Measurements from ENCODE around the gene CCL17.
"Not testable (repeated sequence)": the region's sequence is repeated elsewhere in the genome, so short reads cannot be mapped to it uniquely, and the experiment has no call there.

Gene CCL17

DNA sequence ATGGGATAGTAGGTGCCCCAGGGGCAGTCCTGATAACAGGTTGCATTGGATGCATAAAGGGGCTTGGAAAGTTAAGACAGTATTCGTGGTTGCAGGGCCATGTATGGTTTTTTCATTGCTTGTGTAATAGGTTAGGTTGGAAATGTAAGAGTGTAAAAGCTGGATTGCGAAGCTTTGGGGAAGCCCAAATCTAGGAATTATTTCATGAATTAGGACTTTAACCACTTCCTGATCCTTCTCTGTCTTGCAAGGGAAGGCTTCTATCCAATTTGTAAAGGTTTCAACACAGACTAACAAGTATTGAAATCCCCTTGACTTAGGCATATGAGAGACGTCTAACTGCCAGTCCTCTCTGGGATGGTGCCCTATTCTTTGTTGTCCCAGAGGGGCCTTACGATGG lies 7.8 kb upstream of the CCL17 start:
- no peak for DNase-seq (ENCODE audit: low spot score)

DNA sequence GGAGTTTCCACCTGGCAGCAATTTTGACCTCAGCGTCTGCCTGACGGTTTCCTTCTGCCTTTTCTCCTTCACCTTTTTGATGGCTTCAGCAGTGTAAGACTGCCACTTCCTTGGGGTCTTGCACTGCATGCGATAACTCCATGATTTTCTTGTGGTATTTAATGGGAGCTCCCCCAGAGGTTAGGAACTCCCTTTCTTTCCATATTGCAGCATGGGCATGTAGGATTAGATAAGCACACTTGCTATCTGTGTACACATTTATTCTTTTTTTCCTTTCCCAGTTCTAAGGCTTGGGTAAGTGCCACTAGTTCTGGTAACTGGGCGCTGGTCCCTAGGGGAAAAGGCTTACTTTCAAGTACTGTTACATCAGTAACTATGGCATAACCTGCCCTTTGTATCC lies 7.1 kb upstream of the CCL17 start:
- DNase-seq (ENCODE audit: low spot score) = not testable (repeated sequence)

DNA sequence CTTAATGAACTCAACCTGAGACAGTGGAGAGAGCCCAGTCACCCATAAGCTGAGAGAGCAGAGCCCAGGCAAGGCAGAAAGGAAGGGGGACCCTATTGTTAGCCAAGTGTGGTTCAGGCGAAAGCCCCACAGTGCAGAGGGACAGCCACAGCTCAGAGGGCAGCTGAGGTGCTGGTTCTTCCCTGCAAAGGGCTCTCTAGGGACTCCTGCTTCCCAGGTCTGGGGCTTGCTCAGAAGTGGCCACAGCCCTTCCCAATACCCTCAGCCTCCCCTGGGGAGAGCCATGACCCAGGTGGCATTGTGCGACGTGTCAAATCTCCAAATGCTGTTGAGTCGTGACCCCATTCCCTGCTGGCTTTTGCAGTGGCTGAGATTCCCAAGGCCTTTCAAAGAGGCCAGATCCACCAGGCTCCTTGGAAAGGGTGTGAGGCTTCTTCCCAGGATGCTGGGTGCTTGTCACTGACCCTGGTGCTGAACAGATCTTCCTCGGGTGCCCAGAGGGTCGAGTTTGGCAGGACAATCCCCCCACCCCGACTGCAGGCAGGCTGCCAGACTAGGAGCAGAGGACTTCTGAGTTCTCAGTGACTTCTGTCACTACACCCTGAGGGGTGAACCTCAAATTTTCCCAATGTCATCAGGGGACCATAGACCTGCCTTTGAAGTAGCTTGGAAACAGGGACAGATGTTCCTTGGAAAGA lies 2.5 kb upstream of the CCL17 start:
- no peak for DNase-seq (ENCODE audit: low spot score)

DNA sequence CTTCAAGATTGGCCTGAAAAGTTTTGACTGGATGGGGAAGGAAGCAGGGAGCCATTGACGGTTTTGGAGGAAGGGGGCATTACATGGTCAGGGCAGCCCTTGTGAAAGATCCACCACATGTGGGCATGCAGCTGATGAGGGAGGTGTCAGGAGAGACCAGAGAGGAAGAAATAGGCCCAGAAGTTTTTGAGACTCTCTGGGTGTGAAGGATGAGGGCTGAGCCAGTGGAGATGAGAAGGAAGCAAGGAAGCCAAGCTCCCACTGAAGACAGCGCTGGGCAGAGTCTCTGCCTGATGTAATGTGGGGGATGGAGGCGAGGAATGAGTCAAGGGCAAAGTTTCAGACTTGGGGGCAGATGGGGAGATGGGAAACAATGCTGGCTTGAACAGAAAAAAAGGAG lies 530 bp downstream of the CCL17 start:
- no peak for DNase-seq (ENCODE audit: low spot score)

DNA sequence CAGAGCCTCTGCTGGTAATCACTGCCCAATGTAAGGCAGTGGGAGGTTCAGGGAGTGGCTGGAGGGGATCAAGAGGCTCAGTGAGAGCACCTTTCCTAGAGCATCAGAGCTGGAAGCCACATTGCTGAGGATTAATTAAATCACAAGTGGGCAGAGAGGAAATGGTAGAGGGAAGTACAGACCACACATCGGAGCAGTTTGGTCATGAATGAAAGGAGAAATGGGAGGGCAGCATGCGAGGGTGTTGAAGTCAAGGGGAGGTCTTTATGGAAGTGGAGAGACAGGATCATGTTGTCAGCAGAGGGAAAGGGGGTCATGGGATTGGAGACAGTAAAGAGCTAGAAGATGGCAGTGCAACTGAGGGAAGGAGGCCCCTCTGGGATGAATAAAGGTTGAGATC lies 2.3 kb downstream of the CCL17 start:
- DNase-seq (ENCODE audit: low spot score) = no peak

DNA sequence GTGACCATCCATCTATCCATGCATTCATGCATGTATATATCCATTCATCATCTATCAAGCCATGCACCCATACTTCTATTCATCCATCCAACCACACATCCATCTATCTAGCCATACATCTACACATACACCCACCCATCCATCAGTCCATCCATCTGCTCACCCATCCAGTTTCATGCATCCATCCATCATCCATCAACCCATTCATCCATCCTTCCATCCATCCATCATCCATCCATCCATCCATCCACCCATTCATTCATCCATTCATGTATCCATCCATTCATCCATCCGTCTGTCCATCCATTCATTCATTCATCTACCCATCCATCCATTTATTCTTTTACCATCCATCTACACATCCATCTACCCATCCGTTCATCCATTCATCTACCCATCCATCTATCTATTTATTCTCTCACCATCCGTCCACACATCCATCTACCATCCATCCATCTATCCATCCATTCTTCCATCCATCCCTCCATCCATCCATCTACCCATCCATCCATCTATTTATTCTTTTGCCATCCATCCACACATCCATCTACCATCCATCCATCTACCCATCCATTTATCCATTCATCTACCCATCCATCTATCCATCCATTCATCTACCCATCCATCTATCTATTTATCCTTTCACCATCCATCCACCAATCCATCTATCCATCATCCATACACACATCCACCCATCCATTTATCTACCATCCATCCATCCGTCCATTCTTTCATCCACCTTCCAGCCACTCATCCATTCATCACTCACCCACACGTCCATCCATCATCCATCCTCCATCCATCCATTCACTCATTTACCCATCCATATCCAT lies 3.2 kb downstream of the CCL17 start:
- no peak for DNase-seq (ENCODE audit: low spot score)

DNA sequence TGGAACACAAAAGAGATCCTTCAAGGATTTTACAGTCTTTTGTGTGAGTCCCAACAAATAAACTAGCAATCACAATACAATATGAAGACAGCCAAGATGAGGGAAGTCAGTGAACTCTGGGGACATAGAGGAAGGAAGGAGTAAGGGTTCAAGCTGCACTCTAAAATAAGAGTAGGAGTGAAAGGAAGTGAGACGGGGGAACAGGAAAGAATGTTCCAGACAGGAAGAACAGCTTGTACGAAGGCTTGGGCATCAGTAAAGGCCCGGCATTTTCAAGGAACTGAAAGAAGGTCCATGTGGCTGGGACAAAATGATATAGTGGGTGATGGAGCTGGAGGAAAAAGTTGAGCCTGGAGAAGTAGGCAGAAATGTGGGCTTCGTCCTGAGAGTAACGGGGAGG lies 4.5 kb downstream of the CCL17 start:
- no peak for DNase-seq (ENCODE audit: low spot score)

DNA sequence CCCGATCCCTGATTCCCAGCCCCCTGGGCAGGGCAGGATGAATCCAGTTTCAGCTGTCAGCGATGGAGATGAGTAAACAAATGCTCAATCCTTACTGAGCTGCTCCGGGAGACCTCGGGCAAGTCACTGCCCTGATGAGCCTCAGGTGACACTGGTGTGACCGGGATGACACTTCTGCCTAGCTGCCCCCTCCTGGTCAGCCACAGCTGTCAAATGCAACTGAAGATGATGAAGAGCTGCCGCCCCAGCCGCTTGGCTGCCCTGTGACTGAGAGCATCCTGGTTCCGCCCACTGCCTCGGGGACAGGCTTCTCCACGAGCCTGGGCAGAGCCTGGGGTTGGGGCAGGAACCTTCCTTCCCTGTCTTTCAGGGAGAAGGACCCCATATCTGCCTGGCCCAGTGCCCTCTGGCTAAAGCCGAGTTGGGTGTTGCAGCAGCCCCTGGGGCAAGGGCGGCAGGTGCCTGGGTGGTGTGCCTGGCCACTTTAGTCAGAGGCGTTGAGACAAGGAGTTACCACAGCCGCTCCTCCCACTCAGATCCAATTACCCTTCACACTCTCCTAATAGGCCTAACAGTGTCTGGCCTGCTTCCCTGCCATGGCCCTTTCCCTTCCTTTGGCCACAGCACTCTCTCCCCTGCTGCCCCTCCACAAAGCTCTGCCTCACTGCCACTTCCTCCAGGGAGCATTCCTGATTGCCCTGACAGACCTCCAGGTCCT lies 5.5 kb downstream of the CCL17 start:
- DNase-seq (ENCODE audit: low spot score) = no peak

DNA sequence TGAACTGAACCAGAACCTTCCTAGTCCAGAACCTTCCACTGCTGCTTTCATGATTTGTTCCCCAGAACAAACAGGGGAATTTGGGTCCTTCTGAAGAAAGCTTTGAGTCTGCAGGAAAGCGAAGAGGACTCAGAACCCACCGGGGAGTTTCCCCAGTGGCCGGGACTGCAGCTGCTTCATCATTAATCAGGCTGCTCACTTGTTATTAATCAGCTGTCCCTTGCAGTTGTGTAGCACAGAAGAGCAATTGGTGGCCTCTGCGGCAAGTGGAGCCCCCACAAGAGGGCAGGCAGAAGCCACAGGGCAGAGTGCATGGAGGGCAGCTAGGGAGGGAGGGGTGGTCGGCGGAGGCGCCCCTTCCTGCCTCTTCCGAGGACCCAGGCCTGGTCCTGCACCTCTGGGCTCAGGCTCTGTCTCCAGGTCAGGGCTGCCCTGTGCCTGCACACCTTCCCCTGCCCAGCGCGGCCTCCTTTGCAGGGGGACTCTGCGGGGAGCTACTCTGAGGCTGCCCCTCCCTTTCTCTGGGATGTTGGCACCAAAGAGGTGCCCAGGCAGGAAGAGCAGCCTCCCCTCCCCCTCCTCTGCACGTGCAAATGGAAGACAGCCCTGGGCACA lies 6.9 kb downstream of the CCL17 start:
- no peak for DNase-seq (ENCODE audit: low spot score)

DNA sequence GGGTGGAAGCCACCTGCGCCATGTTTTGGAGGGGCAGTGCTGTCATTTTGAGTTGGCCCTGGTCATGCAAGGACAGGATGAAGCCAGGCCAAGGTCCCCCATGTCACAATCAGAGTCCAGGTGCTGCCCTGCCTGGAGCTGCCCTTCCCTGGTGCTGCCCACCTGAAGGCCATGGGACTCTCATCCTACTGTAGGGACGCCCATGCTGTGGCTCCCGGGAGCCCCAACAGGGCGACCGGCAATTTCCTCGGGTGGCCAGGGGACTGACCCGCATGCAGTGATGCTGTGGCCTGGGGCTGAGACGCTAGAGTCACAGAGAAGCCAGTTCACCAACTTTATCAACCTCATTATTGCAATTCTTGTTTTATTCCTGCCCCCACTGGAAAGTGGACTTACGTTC lies 8.0 kb downstream of the CCL17 start:
- DNase-seq (ENCODE audit: low spot score) = no peak

DNA sequence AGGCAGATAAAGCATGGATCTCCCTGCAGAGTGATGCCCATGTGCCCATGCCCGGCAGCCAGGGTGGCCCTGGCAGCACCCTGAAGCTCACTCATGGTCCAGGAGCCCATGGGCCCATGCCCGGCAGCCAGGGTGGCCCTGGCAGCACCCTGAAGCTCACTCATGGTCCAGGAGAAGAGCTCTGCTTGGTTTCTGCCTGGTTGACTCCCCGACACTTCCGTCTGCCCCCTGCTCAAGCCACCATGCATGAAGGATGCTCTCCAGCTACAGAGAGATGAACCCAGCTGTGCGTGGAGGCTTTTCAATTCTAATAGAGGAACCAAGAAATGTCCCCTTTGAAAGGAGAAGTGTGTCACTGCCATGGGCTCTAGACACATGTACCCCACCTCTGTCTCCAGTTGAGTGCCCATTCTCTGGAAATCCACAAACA lies 8.7 kb downstream of the CCL17 start:
- no peak for DNase-seq (ENCODE audit: low spot score)

DNA sequence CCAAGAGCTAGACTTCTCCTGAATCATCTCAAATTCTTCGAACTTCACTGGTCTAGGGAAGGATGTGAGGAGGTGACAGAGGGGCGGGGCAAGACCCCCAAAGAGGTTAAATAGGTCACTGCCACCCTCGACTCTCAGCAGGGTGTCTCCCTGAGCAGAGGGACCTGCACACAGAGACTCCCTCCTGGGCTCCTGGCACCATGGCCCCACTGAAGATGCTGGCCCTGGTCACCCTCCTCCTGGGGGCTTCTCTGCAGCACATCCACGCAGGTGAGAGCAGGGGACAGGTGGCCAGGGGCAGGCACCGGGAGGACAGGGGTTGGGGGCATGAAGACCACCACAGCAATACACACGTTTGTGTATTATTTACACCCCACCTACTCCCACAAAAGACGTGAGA lies 9.2 kb downstream of the CCL17 start:
- no peak for DNase-seq (ENCODE audit: low spot score)

DNA sequence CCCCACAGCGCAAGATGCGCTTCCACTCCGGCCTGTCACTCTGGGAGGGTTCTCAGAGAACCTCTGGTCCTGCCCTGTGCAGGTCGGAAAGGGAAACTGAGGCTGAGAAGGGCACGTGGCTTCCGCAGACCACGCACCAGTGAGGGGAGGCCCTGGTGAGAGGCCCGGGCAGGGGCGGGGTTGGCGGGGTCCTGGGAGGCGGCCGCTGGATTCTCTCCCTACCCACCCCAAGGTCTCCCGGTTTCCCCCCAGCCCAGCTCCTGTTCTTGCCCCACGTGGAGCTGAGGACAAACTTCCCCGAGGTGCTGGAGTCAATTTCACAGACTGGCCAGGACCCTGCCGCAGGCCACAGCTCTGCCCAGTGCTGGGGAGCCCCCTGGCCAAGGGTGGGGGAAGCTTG lies 11.5 kb downstream of the CCL17 start:
- DNase-seq (ENCODE audit: low spot score) = no peak

DNA sequence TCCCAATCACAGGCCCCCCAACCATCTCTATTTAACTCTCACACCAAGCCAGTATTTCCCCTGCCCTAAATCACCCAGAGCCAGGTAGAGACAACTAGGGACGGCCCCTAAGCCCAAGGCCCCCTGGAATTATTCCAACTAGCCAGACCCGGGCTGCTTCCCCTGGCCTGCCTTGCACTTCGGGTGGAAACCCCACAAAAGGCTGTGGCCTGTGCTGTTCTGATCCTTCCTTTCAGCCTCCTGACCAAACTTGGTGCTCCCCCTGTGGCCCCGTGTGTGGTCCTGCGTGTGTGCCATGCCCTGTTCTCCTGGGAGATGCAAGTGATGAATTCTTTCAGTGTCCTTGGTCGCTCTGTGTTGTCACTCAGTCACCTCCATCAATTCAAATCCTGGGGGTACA lies 14.9 kb downstream of the CCL17 start:
- no peak for DNase-seq (ENCODE audit: low spot score)

DNA sequence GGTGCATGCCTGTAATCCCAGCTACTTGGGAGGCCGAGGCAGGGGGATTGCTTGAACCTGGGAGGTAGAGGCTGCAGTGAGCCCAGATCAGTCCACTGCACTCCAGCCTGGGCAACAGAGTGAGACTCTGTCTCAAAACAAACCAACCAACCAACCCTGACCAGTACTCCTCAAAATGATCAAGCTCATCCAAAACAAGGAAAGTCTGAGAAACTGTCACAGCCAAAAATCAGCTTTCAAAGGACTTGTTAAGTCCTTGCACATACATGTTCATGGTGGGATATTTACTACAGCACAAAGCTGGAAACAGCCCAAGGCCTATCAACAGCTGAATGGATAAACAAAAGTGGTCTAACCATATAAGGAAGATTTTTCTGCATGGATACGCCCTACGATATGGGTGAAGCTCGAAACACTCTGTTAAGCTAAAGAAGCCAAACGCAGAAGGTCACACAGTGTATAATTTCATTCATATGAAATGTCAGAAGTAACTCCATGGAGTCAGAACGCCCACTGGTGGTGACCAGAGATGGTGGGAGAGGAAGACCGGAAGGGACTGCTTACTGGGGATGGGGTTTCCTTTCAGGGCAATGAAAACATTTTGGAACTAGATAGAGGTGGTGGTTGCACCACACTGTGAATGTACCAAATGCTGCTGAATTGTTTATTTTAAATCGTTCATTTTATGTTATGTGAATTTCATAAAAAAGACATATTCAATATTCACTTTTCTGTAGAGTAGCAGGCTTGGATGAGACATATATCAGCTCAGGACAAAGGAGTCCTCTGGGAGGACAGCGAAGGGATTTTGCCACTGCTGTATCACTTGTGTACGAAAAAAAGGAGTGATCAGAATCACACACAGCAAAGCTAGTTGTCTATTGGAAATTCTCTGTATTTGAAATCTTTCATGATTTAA lies 17.7 kb downstream of the CCL17 start:
- DNase-seq (ENCODE audit: low spot score) = no peak

DNA sequence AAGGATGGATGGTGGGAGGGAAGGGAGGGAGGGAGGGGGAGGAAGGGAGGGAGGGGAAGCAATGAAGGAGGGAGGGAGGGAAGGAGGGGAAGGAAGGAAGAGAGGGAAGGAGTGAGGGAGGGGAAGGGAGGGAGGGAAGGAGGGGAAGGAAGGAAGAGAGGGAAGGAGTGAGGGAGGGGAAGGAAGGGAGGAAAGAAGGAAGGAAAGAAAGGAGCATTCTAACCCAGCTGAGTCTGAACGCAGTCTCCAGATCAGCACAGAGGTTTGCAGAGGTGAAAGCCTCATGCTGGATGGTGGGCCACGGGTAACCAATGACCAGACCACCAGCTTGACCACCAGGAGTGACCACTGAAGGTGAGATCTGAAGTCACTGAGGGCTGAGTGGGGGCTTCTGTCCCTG lies 18.6 kb downstream of the CCL17 start:
- no peak for DNase-seq (ENCODE audit: low spot score)

DNA sequence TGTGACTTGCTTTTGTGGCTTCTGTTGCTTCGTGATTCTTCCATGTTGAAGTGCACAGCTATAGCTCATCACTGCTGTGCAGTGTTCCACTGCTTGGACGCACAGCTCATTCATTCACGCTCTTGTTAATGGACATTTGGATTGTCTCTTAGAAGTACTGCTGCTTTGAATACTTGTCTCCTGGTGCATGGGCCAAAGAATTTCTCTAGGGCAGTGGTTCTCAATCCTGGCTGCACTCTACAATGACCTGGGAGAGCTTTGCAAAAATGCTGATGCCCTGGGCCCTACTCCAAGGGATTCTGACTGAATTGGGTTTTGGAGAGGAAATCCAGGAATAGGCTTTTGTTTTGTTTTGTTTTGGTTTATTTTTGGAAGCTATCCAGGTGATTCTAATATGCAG lies 20.0 kb downstream of the CCL17 start:
- DNase-seq (ENCODE audit: low spot score) = no peak

DNA sequence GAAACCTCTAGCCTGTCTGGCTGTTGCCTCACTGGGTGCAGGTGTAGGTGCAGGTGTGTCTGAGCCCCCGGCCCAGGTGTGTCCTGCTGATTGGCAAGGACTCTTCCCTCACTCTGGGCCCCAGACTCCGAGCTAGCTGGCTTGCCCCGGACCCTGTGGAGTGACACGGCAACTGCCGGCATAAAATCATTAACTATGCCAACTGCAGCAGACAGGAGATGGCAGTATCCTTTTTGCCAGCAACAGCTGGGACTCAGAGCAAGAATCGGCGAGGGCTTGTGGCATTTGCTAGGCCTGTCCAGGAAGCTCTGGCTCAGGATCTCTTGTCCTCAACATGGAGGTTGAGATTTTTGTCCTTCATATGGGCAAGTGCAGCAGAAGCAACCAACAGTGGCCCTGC lies 21.8 kb downstream of the CCL17 start:
- DNase-seq (ENCODE audit: low spot score) = no peak

DNA sequence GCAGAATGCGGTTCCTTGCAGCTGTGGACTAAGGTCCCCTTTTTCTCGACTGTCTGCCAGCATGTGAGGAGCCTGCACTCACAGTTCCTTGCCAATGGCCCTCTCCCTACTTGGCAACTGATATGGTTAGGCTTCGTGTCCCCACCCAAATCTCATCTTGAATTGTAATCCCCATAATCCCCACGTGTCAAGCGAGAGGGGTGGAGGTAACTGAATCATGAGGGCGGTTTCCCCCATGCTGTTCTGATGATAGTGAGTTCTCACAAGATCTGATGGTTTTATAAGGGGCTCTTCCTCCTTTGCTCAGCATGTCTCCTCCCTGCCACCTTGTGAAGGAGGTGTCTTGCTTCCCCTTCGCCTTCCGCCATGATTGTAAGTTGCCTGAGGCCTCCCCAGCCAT lies 22.7 kb downstream of the CCL17 start:
- no peak for DNase-seq (ENCODE audit: low spot score)

DNA sequence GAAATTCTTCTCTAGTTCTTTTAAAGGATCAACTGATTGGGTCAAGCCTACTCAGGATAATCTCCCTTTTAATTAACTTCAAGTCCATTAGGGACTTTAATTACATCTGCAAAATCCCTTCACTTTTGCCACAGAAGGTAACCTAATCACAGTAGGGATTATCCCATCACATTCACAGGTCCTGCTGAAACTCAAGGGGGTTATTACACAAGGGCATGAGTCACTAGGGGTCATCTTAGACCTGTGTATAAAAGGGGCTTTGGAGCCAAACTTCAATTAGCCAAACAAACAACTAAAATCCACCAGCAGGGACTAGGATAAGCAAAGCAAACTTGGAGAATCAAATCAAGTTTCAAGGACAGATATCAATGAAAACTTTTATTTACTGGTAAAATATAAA lies 23.3 kb downstream of the CCL17 start:
- DNase-seq (ENCODE audit: low spot score) = no peak

DNA sequence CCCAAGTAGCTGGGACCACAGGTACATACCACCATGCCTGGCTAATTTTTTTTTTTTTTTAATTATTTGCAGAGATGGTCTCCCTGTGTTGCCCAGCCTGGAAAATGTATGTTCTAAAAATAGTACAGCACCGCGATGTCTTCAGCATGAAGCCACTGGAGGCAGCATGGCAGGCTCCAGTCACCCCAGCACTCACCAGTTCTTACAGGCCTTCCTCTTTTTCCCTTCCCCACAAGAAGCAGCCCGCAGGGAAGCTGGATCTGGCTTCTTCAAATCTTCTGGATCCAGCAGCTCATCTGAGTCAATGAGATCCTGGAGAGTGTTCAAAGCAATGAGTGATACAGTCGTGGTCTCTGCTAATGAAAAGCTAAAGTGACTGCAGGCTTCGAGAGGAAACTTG lies 26.4 kb downstream of the CCL17 start:
- no peak for DNase-seq (ENCODE audit: low spot score)

DNA sequence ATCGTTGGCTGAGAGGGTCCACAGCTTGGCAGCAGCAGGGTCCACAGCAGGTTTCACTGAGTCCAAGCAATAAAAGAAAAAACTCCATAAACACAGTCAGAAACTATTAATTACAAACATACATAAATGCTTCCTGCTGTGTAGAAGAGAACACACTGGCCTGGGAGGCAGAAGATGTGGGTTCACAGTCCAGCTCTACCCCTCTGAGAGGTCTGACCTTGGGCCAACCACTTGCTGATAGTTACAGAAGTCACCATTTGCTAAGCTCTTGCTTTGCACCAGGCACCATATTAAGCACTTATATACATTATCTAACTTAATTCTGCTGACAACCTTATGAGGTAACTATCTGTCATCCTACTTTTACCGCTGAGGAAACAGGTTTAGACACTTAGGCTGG lies 27.9 kb downstream of the CCL17 start:
- no peak for DNase-seq (ENCODE audit: low spot score)

All from putamen (tissue), 1 donor.